HT-29 (cell line): ENCODE data around the gene POMT2. TPM values are rescaled to one million over a fixed set of nuclear protein-coding genes. Genes with fewer than 3 reads are reported as not detected.

Experiments used
- DNase-seq: peaks from one replicate; pipeline ENCODE4 v3.0.0-alpha.2; 2015; ENCODE audit warnings: low spot score
- total RNA-seq: library from RNA; depleted of rRNA; stranded (reverse); fragments of >200 nt; shearing (Covaris generic); gene quantifications from 2 replicates; pipeline ENCODE4 v1.2.3, GENCODE V29; 2014

Gene POMT2
- total RNA-seq, 1 experiment from 2014 or later: 34.2 TPM

DNA sequence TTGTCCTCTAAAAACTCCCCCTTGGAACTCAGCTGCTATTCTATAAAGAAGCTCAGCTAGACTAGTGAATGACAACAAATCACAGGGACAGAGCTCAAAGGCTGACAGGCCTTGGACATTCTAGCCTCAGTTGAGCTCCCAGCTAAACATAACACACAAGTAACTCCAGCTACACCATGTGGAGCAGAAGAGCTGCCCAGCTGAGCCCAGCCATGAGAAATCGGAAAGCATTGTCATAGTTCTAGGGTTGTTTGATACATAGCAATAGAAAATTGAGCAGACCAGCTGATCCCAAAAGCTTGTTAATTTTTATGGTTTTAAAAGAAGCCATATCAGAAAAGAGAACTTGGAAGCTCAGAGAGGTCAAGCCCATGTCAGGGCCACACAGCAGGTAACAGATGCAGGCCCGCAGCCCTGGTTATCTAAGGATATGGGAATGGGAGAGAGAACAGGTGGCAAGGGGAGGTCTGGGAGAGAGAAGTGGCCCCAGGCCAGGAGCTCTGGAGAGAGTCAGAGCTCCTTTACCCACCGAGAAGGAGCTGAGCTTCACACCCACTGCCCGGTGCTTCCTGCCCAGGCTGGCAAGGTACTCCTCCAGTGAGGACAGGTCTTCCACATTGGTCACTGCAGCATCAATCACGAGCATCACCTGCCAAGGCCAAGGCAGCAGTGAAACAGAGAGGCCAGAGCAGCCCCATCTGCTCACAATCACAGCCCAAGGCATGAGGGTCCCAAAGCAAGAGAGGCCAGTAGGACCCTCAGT is 52.6 kb downstream of the POMT2 start:
- DNase-seq: no peak

DNA sequence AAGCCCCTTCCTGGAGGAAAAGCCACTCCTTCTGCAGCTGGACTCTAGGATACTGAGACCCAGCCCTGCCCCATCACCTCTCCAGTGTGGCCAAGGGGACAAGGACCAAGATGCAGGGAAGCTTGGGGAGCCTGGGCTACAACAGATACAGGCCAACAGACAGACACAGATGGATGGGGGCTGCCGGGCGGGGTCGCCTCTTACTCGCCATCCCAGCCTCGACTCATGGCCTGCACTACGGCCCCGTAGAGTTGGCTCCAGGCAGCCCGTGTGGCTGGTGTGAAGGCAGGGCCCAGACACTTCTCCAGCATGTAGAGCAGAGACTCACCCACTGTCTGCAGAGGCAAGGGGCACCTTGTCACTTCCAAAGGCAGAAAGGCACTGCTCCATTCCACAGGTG is 54.3 kb downstream of the POMT2 start:
- DNase-seq: no peak

DNA sequence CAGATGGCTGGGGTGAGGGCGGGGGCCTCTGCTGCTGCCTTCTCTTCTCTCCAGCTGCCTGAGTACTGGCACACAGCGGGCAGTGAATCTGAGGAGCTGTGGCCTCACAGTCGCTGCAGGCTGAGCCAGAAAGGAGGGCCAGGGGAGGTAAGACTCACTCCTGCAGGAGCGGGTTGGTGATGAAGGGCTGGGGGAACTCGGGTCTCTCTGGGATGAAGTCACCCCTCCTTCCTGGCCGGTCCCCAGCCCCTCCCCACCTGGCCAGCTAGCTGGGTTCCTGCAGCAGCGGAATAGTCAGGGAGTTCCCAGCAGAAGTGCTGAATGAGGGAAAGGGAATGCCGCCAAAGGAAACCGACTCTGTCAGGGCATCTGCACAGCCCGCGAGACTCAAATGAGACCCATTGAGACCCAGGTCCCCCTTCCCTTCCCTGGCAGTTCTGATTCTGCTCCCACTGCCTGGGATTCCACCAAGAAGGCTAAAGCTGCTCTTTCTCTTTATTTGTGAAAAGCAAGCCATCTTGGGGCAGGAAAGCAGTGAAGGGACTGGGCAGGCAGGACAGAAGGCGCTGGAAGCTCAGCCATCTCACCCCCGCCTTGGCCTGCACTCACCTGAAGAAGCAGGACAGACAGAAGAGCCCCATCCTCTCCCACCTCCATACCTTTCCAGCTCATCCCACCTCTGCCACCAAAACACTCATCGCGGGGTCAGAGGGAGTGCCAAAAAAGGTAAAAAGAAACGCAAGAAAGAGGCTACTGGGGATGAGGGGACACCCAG is 54.9 kb downstream of the POMT2 start:
- no peak for DNase-seq

DNA sequence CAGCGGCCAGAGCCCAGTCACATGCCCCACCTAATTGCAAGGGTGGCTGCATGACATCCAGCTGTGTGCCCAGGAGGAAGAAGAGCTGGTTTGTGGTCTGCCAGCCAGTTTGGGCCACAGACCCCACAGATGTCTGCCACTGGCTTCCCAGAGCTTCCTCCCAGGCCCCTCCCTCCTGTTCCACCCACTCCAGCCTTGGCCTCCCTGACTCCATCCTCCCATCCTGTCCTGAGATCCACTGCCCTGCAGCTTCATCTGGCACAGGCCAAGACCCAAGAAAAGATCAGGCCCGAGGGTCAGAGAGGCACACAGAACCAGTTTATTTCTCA is 55.5 kb downstream of the POMT2 start:
- no peak for DNase-seq

DNA sequence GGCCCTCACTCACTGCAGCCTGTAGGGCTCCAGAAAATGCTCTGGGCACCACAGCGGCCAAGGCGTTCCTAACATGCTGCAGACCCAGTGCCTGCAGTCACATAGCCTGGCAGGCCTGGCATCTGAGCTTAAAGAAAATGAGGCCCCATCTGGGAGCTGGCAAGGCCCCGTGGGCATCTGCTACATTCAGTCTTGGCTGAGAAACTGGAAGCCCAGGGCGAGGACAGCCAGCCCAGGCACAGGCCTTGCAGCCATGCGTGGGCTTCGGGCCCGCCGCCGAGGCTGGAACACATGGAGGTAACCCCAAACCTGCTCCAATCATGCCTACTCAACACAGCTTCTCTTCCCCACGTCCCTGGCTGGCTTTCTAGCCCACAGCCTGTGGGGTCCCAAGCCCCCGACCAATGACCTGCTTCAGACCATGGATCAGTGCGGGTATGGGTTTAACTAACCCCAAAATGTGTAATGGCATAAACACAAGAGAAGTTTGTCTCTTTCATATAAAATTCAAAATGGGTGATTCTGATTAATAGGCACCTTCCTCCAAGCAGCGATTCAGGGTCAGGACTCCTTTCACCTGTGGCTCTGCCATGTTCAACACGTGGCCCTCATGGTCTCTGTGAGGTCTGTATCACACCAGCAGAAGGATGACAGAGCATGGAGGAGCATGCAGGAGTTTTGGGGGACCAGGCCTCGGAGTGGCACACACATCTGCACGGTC is 56.1 kb downstream of the POMT2 start:
- no peak for DNase-seq

DNA sequence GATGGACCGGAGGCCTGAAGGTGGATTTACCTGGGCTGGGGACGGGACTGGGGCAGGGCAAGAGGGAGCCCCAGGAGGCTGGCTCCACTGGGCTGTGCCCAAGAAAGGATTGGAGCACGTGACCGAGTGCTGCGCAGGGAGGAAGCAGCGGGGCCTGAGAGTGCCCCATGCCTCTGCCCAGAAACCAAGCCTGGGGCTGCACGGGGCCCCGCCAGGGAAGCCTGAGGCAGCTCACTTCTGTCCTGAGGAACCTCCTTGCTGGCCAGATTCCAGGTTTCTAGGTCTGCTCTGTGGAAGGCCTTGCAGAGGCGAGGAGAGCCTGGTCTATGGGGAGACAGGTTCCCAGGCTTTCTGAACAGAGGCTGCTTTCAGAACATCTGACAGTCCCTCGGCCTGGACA is 60.1 kb downstream of the POMT2 start:
- DNase-seq: no peak

DNA sequence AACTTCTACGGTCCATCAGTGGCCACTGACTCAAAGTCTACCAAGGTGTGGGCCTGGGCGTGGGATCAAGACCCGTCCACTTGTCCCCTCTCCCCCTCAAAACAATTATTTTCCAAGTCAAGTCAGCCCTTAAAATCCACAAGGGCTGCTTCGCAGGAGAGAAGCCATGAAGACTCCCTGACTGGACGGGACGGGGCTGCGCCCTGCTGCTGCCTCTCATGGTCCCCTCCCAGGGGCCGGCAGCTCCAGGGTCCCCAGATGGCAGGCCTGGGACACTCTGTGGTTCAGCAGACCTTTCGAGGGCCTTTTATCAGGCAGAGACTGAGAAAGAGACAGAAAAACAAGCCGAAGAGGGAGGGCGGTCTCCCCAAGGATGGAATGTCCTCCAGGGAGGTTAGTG is 60.5 kb downstream of the POMT2 start:
- DNase-seq: no peak

DNA sequence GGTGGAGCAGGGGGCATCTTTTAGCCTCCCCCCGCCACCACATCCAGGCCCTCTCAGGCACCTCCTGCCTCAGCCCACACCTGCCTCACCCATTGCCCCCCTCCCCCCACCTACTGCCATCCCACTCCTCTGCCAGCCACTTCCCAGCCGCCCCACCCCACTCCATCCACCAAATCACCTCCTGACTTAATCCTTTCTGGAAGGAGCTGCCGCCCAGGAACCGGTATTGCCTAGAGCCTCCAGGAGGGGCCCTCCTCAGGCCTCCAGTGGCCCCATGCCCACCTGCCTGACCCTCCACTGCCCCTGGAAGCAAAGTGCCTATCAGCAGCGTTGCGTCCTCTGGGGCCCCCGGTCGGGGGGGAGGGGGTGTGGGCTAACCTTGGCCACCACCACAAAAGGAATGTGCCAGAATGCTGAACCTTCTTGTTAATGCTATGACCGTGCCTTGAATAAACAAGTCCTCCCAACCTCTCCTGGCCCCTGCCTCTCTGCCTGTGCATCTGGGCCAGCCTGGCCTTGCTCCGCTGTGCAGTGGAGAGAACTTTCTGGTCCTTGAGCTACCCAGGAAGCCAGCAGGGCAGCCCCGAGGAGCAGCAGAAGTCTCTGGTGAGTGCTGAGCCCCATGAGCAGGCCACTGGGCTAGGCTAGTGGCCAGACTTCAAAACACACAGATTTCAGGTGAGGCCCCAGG is 61.5 kb downstream of the POMT2 start:
- DNase-seq: no peak

DNA sequence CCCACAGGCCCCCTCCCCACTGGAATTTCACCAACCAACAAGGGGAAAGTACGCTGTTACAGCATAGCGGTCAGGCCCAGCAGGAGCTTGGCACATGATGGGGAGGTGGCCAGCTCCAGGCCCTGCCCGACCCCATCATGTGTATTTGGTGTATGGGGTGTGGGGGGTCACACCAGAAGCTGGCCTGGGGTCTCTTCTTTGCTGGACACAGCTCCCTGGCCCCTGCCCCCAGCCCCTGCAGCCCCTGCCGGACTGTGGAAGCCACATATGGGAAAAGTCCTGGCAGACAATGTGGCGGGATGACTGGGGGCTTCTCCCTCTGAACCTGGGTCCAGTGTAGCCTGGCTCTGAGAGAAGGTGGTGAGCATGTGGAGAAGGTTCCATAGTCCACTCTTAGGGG is 62.1 kb downstream of the POMT2 start:
- no peak for DNase-seq

DNA sequence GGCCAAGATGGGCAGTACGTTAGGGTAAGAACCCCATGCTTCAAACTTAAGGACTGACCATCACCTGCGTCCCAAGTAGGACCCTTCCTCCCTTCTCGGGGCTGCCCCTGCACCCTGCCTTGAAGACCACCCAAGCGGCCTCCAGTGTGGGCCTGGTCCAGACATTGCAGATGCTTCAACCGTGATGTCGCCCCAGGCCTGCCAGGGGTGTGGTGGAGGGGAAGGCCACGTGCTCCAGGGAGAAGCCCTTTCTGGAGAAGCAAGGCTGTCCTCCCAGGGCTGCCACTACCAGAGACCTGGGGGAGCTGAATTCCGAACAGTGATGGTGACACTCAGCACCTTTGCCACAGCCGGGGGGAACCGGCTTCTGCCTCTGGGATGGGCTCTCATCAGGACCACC is 63.0 kb downstream of the POMT2 start:
- DNase-seq: no peak

DNA sequence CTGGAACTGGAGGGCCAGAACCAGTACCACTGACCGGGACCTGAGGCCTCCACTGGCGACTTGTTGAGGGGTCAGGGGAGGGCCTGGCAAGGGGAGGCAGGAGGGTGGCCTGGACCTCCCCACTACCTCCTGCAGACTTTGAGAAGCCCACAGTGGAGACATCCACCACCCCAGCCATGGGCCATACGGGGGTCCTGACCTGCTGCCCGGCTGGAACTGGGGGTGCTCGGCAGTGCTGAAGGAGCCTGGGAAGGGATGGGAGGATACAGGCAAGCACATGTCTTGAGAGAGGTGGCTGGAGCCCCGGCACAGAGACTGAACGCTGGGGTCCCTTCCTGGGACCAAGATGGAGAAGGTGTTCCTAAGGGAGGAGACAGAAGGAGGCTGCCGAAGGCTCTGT is 64.0 kb downstream of the POMT2 start:
- DNase-seq: no peak

DNA sequence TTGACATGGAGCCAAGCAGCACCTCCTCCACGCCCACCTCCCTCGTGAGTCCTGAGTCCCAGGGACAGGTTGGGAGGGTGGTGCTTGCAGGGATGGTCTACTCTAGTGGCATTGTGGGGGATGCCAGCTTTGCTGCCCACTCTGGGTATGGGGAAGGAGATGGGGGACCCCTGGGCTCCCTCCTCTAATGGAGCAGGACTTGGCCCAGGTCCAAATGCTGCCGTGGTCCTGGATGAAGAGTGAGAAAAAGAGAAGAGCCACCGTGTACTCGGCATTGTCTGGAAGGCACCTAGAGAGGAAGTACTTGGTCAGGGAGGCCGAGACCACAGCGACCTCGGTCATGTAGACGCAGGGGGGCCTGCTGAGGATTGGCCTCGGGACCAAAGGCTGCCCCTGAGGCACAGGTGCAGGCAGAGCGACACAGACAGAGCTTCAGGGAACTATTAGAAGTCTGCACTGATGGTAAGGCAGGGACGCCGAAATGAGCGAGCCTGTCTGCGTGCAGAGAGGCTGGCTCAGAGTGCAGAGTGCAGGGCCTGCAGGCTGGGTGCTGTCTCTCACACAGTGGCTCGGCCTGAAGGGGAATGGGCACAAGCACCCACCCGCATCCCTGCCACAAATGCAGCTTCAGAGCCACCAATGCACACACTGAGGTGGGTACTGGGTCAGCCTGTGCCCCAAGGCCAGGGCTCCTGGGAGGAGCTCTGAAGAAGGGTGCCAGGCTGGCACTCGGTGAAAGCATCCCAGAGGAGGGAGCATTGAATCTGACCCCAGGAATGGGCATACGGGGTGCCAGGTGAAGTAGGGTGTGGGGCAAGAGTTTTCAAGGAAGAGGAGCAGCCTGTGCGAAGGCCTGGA is 67.1 kb downstream of the POMT2 start:
- no peak for DNase-seq

DNA sequence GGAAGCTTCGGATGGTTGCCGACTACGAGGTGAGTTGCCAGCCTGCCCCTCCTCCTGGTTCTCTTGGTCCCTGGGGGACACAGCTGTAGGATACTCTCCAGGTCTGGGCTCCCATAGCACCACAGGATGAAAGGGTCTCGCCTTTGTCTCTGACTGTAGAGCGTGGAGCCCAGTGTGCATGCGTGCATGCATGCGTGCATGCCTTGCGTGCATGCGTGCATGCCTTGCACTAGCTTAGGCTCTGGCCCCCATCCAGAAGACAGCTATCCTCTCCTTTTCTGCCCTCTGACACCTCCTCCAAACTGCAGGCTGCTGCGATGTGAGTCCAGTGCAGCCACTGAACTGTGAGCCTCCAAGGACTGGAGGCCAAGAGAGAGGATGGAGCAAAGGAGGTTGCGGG is 68.8 kb downstream of the POMT2 start:
- DNase-seq: no peak

DNA sequence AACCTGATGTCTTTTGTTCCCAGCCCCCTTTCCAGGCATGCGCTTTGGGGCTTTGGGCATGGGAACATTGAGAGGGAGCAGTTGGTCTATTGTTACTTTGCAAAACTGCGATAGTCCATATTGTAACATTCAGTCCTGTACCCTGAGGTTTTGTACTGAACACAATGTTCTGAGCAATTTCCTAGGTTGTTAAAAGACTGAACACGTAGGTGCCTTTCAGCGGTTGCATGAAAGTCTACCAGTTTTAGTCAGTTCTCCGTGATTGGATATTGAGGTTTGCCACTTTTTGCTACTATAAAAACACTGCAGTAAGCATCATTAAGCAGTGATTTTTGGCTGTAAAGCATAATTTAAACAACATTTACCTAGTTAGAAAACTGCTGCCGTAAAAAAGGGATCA is 69.8 kb downstream of the POMT2 start:
- no peak for DNase-seq

DNA sequence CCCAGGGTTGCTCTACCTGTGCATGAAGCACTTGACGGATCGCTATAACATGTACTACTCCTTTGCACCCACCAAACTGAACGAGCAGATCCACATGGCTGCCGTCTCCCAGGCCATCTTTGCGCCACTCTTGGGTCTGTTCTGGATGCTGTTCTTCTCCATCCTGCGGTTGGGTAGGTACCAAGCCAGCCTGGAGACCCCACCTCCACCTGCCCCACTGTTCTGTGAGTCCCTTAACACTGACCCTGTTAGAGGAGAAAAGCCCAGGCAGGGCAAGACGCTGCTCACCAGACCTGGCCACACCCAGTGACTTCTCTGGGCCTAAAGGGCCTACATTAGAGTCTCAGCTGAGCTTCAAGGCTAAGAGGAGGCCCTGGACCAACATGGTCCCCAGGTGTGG is 71.4 kb downstream of the POMT2 start:
- DNase-seq: no peak

DNA sequence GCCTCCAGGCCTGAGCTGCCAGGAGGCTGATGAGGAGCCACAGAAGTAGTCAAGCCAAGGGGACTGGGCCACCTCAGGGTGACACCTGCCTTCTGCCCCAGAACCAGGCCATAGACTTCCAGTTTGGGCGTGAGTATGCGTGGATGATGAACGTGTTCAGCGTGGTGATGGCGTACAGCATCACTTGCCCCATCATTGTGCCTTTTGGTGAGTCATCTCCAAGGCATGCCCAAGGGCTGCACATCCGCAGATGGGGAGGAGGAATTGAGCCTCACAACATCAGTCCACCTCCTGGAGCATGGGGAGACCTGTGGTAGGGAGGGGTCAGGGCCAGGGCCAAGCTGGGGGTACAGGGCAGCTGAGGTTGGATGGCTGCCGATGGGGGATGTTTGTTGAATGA is 72.0 kb downstream of the POMT2 start:
- no peak for DNase-seq

DNA sequence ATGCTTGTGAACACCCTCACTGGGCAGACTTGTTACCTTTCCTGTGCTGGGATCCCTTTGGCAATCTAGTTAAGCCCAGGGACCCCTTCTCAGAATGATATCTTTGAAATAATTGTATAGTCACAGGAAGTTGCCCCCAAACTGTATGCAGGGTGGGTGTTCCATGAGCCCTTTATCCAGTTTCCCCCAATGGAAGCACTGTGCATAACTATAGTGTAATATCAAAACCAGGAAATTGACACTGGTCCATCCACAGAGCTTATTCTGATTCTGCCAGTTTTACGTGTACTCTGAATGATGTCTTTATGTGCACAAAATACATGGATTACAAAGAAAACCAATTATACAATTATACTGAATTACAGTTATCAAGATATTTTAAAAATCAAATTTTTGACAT is 73.9 kb downstream of the POMT2 start:
- no peak for DNase-seq

DNA sequence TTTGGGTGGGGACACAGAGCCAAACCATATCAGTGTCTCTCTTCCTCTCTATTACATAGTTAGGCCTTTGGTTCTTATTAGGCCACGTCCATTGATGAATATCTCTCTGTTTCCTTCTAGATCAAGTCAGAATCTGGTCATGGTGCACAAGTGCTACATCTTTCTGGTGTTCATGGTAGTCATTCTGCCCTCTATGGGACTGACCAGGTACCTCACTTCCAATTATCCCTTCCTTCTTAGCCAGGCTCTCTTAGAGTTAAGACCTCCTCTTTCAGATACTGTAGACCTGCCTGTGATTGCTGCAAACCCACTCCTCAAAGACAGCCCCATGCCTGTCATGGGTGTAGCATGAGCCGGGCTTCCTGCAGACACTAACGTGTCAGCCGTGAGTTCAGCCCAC is 74.9 kb downstream of the POMT2 start:
- DNase-seq: no peak

DNA sequence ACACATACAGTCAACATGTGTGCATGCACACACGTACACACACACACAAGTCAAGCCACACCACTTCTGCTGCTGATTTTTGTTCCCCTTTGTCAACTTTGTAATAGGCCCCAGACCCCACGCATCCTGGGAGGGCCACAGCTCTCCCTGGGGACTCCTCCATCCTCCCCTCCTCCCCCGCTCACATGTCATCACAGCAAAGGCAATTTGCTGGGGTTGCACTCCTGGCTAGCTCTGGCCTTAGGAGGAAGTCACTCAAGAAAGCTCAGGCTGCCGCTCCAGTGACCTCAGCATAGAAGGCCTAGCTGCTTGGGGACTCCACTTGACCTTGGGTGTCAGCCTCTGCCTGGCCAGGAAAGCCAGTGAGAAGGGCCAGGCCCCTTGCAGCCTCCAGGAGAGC is 76.8 kb downstream of the POMT2 start:
- no peak for DNase-seq

DNA sequence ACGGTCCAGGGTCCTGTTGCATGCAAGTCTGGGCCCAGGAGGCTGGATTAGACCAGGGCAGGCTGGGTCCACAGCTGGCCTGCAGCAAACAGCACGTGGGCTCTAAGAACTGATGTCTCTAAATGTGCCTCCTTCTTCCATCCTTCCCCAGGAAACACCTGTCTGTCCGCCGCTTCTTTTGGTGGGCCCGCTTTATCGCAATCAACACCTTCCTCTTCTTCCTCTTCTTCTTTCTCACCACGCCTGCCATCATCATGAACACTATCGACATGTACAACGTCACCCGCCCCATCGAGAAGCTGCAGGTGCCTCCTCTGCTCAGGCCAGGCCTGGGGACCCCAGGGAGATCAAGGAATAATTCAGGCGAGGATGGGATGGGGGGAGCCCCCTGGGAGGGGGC is 77.9 kb downstream of the POMT2 start:
- no peak for DNase-seq

DNA sequence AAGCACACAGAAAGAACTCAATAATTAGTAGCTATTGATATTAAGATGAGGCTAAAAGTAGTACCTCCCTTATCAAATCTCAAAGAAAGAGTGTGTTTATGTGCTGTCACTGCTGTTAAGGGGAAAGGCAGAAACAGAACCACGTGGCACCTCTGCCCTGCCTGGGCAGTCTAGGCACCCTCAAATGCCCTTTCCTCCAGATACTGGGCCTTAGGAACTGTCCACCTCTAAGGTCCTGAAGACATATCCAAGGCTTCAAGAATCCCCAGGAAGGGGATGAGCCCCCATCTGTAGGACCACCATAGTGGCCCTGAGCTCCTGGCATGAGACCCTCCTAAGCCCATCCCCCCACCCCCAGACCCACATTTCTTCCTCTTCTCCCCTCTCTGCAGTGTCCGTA is 78.7 kb downstream of the POMT2 start:
- no peak for DNase-seq
